Epithelial cell of proximal tubule (primary cell): ENCODE measurements around the gene ZFX. TPM values are rescaled to one million over a fixed set of nuclear protein-coding genes. Genes with fewer than 3 reads are reported as not detected.

ENCODE experiments used
- DNase-seq: peaks from one replicate; pipeline ENCODE4 v3.0.0-alpha.2; 2011; ENCODE audit warnings: low read depth
- H3K4me3 ChIP-seq: 2 replicates; pipeline ENCODE4 v1.5.1; 2011; ENCODE audit warnings: low read depth, mild to moderate bottlenecking, low read length
- CTCF ChIP-seq: conservative IDR thresholded peaks from 2 replicates; pipeline ENCODE4 v1.5.1; 2012; ENCODE audit warnings: low read depth, mild to moderate bottlenecking, low read length
- total RNA-seq: library from RNA; depleted of rRNA; stranded (reverse); fragments of >200 nt; gene quantifications from 2 replicates; pipeline ENCODE4 v1.2.3, GENCODE V29; 2015

Gene ZFX
- total RNA-seq, 1 donor from 2014 or later = 10.8 TPM

- no peak for DNase-seq
- no peak overlapping the region for H3K4me3 ChIP-seq
- no peak for TF ChIP-seq CTCF
These were observed 34.5 kb downstream of the ZFX start for GRCh38 chrX:24184018-24184417.

- no peak for DNase-seq
- no peak overlapping the region for H3K4me3 ChIP-seq
- no peak for TF ChIP-seq CTCF
These were observed 37.0 kb downstream of the ZFX start for GRCh38 chrX:24186483-24186882.

- DNase-seq = no peak
- TF ChIP-seq CTCF = no peak
- no peak overlapping the region for H3K4me3 ChIP-seq
These were observed 37.5 kb downstream of the ZFX start for GRCh38 chrX:24186986-24187385.

GRCh38 chrX:24189490-24189889 is 40.0 kb downstream of the ZFX start:
- no peak for DNase-seq
- no peak for TF ChIP-seq CTCF
- H3K4me3 ChIP-seq = no peak overlapping the region

- no peak for DNase-seq
These were observed 41.1 kb downstream of the ZFX start for GRCh38 chrX:24190500-24191156.

GRCh38 chrX:24196509-24196908 is 47.0 kb downstream of the ZFX start:
- no peak for DNase-seq
- TF ChIP-seq CTCF = no peak
- no peak overlapping the region for H3K4me3 ChIP-seq

More at GRCh38 chrX:24190500-24191156, 41.1 kb downstream of the ZFX start:
- no peak for TF ChIP-seq CTCF
- no peak overlapping the region for H3K4me3 ChIP-seq

GRCh38 chrX:24198101-24198500 is 48.6 kb downstream of the ZFX start:
- no peak for DNase-seq
- TF ChIP-seq CTCF = no peak
- H3K4me3 ChIP-seq = no peak overlapping the region
